IMR-90 (cell line): Measurements from ENCODE around the gene HLA-F.

Experiments
- BHLHE40 ChIP-seq: fragments of 150-350 bp; IDR thresholded peaks from 2 replicates; pipeline ENCODE4 v1.6.1; 2016; ENCODE audit warnings: mild to moderate bottlenecking, low read depth, low read length
- CEBPB ChIP-seq: IDR thresholded peaks from 2 replicates; pipeline ENCODE4 v1.6.1; 2012; ENCODE audit warnings: low read depth, low read length, improper control_type of control experiment
- CTCF ChIP-seq: conservative IDR thresholded peaks from 2 replicates; pipeline ENCODE4 v1.5.1; 2012; ENCODE audit warnings: mild to moderate bottlenecking, low read depth, low read length, improper control_type of control experiment
- MXI1 ChIP-seq: IDR thresholded peaks from 2 replicates; pipeline ENCODE4 v1.6.1; 2012; ENCODE audit warnings: low read depth, mild to moderate bottlenecking, low read length, moderate library complexity, borderline replicate concordance
- NFE2L2 ChIP-seq: fragments of 150-350 bp; IDR thresholded peaks from 2 replicates; pipeline ENCODE4 v1.6.1; 2016; ENCODE audit warnings: low read depth, mild to moderate bottlenecking, low read length
- POLR2A ChIP-seq: IDR thresholded peaks from 2 replicates; pipeline ENCODE4 v1.6.1; 2012; ENCODE audit warnings: mild to moderate bottlenecking, low read depth, low read length
- RAD21 ChIP-seq: IDR thresholded peaks from 2 replicates; pipeline ENCODE4 v1.6.1; 2012; ENCODE audit warnings: low read length, improper control_type of control experiment
- RCOR1 ChIP-seq: IDR thresholded peaks from 2 replicates; pipeline ENCODE4 v1.6.1; 2012; ENCODE audit warnings: mild to moderate bottlenecking, low read length, improper control_type of control experiment; ENCODE audit not compliant: insufficient replicate concordance
- RFX5 ChIP-seq: IDR thresholded peaks from 2 replicates; pipeline ENCODE4 v1.8.0; 2012; ENCODE audit warnings: low read depth, mild to moderate bottlenecking, low read length, moderate library complexity
- SMC3 ChIP-seq: fragments of 150-350 bp; IDR thresholded peaks from 2 replicates; pipeline ENCODE4 v1.6.1; 2016; ENCODE audit warnings: low read depth, mild to moderate bottlenecking, antibody characterized with exemption, low read length, moderate library complexity
- USF2 ChIP-seq: fragments of 150-350 bp; IDR thresholded peaks from 2 replicates; pipeline ENCODE4 v1.6.1; 2017; ENCODE audit warnings: mild to moderate bottlenecking, antibody characterized with exemption, low read length, low read depth

GRCh38 chr6:29730575-29731126, 7.4 kb downstream of the HLA-F start:
- TF ChIP-seq CTCF (no peak), SMC3 (no peak), POLR2A (no peak), CEBPB (no peak), MXI1 (no peak), BHLHE40 (no peak), USF2 (no peak), RCOR1 (no peak), RFX5 (no peak), RAD21 (no peak), NFE2L2 (no peak)
